Left lobe of liver (tissue), 2 donors: ENCODE results near the gene CCDC91. TPM values are rescaled to one million over a fixed set of nuclear protein-coding genes. Genes with fewer than 3 reads are reported as not detected.
"Not testable (repeated sequence)": the region's sequence is repeated elsewhere in the genome, so short reads cannot be mapped to it uniquely, and the experiment has no call there.

Experiments used
- ATAC-seq: fragments of 200-7000 bp; cut with Tn5 transposase; one replicate; pipeline ENCODE4 v1.9.1; 2020; ENCODE audit warnings: mild to moderate bottlenecking, moderate library complexity
- DNase-seq: peaks from one replicate; pipeline ENCODE4 v3.0.0-alpha.2; 2020; ENCODE audit warnings: low spot score
- total RNA-seq: library from RNA; stranded (reverse); gene quantifications from one replicate; pipeline ENCODE4 v1.2.1, GENCODE V29; 2021
- donor health status: DM: no; HTN: no; CAD: no; lungs with moderate emphysema.
- donor health status: DM: no; HTN: yes; CAD: no.

Gene CCDC91
- total RNA-seq, 1 donor from 2014 or later, result 11.9 TPM

- ATAC-seq (no peak), DNase-seq (no peak)
Measured at GRCh38 chr12:28178775-28179174, 11.5 kb upstream of the CCDC91 start.

- ATAC-seq, result no peak
- no peak for DNase-seq
Measured at GRCh38 chr12:28180786-28181185, 9.5 kb upstream of the CCDC91 start.

DNA sequence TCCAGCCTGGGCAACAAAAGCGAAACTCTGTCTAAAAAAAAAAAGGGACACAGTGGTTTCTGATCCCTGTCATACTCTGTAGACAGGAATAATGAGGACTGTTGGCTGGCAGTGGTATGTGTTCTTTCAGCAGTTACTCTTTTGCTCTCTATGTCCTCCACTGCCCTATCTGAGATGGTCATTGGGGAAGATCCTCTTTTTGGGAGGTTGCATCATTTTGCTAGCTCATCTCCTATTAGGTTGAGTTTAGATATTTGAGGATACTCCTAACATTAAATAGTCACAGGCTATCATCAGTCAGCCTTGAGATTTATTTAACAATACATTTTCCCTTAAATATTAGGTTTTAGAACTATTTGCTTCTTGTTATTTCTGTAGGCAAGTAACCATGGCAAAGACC, 5.9 kb upstream of the CCDC91 start:
- DNase-seq (no peak), ATAC-seq (no peak)

- DNase-seq, result no peak
- ATAC-seq, result no peak
Measured at GRCh38 chr12:28186500-28186899, 3.8 kb upstream of the CCDC91 start.

- peak; percentile 1 for ATAC-seq
- no peak for DNase-seq
Measured at GRCh38 chr12:28189784-28190320, 404 bp upstream of the CCDC91 start.

- ATAC-seq (peak; percentile 44), DNase-seq (no peak)
Measured at GRCh38 chr12:28191051-28192048, 1.1 kb downstream of the CCDC91 start.

GRCh38 chr12:28192125-28192524, 1.9 kb downstream of the CCDC91 start:
- DNase-seq (no peak), ATAC-seq (no peak)

DNA sequence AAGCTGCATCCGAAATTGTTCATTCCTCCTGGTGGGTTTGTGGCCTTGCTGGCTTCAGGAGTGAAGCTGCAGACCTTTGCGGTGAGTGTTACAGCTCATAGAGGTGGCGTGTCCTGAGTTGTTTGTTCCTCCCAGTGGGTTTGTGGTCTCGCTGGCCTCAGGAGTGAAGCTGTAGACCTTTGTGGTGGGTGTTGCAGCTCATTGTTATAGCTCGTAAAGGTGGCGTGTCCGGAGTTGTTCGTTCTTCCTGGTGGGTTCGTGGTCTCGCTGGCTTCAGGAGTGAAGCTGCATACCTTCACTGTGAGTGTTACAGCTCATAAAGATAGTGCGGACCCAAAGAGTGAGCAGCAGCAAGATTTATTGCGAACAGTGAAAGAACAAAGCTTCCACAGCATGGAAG, 4.4 kb downstream of the CCDC91 start:
- DNase-seq, ATAC-seq: not testable (repeated sequence)

DNA sequence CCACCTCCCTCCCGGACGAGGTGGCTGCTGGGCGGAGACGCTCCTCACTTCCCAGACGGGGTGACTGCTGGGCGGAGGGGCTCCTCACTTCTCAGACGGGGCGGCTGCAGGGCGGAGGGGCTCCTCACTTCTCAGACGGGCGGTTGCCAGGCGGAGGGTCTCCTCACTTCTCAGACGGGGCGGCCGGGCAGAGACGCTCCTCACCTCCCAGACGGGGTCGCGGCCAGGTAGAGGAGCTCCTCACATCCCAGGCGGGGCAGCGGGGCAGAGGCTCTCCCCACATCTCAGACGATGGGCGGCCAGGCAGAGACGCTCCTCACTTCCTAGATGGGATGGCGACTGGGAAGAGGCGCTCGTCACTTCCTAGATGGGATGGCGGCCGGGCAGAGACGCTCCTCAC, 10.9 kb downstream of the CCDC91 start:
- DNase-seq, ATAC-seq: not testable (repeated sequence)

GRCh38 chr12:28202374-28203130, 12.3 kb downstream of the CCDC91 start:
- DNase-seq (no peak), ATAC-seq (peak; percentile 99)

DNA sequence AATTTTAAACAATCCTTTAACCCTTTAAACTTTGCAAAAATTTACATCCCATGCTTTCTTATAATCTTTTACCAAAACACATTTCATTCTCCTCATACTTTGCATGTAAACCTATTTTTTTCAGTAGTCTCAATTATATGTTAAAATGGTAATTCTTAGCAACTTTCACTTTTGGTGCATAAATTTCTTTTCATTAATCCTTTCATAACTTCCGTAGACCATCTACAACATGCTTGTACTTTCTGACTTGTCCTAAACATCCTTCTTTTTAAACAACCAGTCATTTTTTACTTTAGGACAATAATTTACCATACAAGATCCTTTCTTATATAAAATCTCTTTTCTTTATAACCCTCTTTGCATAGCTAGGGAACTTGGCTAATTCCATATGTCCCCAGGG, 19.5 kb downstream of the CCDC91 start:
- ATAC-seq (no peak), DNase-seq (no peak)

DNA sequence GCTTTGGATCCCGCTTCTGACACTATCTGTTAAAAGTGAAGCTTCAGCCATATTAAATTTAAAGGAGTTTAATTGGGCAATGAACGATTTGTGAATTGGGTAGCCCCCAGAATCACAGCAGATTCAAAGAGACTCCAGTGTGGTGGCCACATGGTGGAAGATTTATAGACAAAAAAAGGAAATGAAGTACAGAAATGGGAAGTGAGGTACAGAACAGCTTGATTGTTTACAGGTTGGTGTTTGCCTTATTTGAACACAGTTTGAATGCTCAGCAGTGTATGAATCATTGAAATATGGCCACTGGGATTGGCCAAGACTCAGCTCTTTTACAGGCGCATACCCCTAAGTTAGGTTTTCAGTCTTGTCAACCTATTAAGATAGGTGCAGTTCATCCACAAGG, 21.9 kb downstream of the CCDC91 start:
- ATAC-seq (no peak), DNase-seq (no peak)

GRCh38 chr12:28215021-28215420, 24.8 kb downstream of the CCDC91 start:
- DNase-seq (no peak), ATAC-seq (peak; percentile 57)

DNA sequence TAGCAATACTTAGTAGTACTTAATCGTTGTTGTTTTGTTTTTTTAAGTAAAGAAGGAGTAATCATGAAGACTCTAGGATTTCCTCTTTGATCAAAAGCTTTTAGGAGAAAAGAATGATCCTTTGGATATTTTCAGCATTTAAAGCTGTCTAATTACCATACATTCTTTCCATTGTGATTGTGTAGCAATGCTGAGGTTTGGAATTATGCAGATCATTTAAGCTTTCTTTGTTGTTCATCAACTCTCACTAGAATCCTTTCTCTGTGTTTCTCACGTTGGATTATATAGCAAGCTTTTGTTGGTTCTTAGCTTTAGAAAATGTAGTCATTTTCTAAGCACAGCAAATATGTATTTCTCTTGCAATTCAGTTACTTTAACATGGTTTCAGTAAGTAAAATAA, 25.8 kb downstream of the CCDC91 start:
- no peak for ATAC-seq
- DNase-seq, result no peak

DNA sequence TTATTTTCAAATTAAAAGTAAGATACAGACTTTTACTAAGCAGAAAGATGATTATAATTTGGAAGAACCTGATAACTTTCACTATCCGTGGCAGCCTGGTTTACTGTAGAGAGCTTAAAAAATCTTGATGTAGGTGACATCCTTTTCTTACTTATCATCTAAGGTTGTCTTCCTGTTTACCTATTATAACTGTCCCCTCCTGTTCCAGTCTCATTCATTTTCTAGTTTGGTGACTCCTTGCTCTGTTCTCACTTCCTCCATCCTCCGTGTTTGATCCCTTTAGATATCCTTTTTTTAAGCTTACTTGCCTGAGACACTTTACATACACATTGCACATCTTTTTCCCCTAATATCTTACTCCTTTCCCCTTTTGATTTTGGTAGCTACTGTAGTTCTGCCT, 27.5 kb downstream of the CCDC91 start:
- ATAC-seq (no peak), DNase-seq (no peak)

DNA sequence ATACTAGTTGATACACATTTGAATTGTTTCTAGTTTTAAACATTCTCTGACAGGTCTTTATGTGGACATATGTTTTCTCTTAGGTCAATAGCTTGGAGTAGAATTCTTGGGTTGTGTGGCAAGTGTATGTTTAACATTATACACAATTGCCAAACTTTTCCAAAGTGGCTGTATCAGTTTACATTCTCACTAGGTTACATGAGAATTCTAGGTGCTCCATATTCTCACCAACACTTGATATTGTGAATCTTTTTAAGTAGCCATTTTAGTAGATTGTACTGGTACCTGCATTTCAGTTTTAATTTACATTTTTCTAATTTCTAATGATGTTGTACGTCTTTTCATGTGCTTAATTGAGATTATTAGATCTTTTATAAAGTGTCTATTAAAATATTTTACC, 28.6 kb downstream of the CCDC91 start:
- DNase-seq, result no peak
- ATAC-seq, result no peak

DNA sequence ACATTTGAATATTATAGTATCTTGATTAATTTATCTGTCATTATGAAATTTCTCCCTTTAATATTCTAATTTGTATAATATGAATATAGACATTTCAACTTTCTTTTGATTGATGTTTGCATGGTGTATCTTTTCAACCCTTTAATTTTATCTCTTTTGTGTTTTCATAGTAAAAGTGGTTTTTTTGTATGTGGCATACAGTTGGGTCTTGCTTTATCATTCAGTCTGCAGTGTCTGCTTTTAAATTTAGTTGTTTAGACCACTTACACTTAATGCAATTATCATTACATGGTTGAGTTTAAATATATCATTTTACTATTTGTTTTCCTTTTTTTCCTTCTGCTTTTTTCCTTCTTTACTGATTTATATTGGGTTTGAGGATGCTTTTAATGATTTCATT, 29.6 kb downstream of the CCDC91 start:
- ATAC-seq (no peak), DNase-seq (no peak)

- ATAC-seq, result no peak
Measured at GRCh38 chr12:28222081-28222700, 31.9 kb downstream of the CCDC91 start.

GRCh38 chr12:28223025-28223554, 32.8 kb downstream of the CCDC91 start:
- ATAC-seq (no peak), DNase-seq (no peak)

More at GRCh38 chr12:28222081-28222700, 31.9 kb downstream of the CCDC91 start:
- DNase-seq, result no peak

DNA sequence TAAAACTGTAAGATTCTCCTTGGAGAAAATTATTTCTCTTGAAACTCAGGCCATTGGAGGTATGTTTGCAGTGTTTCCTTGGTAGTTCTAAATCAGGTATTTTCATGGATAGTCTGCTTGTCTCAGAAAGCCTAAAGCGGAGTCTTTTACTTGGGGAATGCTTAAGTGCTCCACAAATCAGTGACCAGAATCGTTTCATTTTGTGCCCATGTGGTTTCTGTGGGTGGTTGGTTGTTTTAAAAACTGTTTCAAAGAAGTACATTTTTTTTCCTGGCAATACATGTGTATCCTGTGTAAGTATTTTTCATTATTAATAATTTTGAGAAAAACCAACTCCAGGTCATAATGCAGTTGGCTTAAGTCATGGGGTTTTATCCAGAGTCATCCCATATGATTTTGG, 33.6 kb downstream of the CCDC91 start:
- no peak for DNase-seq
- no peak for ATAC-seq

GRCh38 chr12:28226705-28227104, 36.4 kb downstream of the CCDC91 start:
- no peak for DNase-seq
- no peak for ATAC-seq
